K562 (cell line): ENCODE data around the gene ZSCAN26. TPM values are rescaled to one million over a fixed set of nuclear protein-coding genes. Genes with fewer than 3 reads are reported as not detected.

Source experiments
- BMI1 ChIP-seq: fragments of 150-350 bp; IDR thresholded peaks from 2 replicates; pipeline ENCODE4 v1.6.1; 2014; ENCODE audit warnings: low read length
- BRCA1 ChIP-seq, 2 experiments: fragments of 450-650 bp in 1 of 2; sonication (generic) in 1 of 2; formaldehyde crosslinking in 1 of 2; IDR thresholded peaks; 2 replicates each; pipeline versions ENCODE4 v1.5.0 to v1.6.1; 2017 to 2020; ENCODE audit warnings: mild to moderate bottlenecking in 1 of 2, missing genetic modification reagents in 1 of 2
- ESRRA ChIP-seq: fragments of 450-650 bp; IDR thresholded peaks from 2 replicates; pipeline ENCODE4 v1.6.1; 2014; ENCODE audit warnings: low read depth, mild to moderate bottlenecking, moderate library complexity, borderline replicate concordance
- FIP1L1 ChIP-seq: fragments of 200-400 bp; formaldehyde crosslinking; IDR thresholded peaks from 2 replicates; pipeline ENCODE4 v1.6.1; 2018; ENCODE audit warnings: mild to moderate bottlenecking, low read depth, low read length; ENCODE audit not compliant: poor library complexity, severe bottlenecking
- FUS ChIP-seq: fragments of 200-400 bp; formaldehyde crosslinking; optimal IDR thresholded peaks from 2 replicates; pipeline ENCODE3; 2017; ENCODE audit warnings: low read depth, low read length
- GTF2F1 ChIP-seq: IDR thresholded peaks from 2 replicates; pipeline ENCODE4 v1.6.1; 2011; ENCODE audit warnings: low read depth, low read length, improper control_type of control experiment
- HMGN3 ChIP-seq: IDR thresholded peaks from 2 replicates; pipeline ENCODE4 v1.6.1; 2011; ENCODE audit warnings: borderline replicate concordance, low read depth, mild to moderate bottlenecking, mixed read lengths, low read length; ENCODE audit not compliant: insufficient read length; ENCODE audit errors: extremely low read depth
- HSF4 ChIP-seq: fragments of 250-450 bp; sonication (Bioruptor Pico); IDR thresholded peaks from 2 replicates; pipeline ENCODE4 v2.1.2; 2022; ENCODE audit warnings: mild to moderate bottlenecking, moderate library complexity, borderline replicate concordance
- JUND ChIP-seq, 2 experiments: IDR thresholded peaks; 2 replicates in 1 of 2; 3 replicates in 1 of 2; pipeline ENCODE4 v1.6.1; 2011; ENCODE audit warnings: borderline replicate concordance in 2 of 2, low read depth in 2 of 2, low read length in 2 of 2, improper control_type of control experiment in 1 of 2, missing biosample characterization in 1 of 2, missing genetic modification characterization in 1 of 2, missing genetic modification reagents in 1 of 2
- KLF16 ChIP-seq: IDR thresholded peaks from 2 replicates; pipeline ENCODE4 v1.6.1; 2016; ENCODE audit warnings: antibody characterized with exemption
- NR3C1 ChIP-seq: sonication (generic); formaldehyde crosslinking; IDR thresholded peaks from 2 replicates; pipeline ENCODE4 v1.8.1; 2022; ENCODE audit warnings: missing genetic modification reagents
- PHF8 ChIP-seq: fragments of 200-600 bp; sonication (generic); IDR thresholded peaks from 2 replicates; pipeline ENCODE4 v1.6.1; 2012; ENCODE audit warnings: mixed run types, mild to moderate bottlenecking, inconsistent platforms, low read length, moderate library complexity, borderline replicate concordance
- SPI1 ChIP-seq: IDR thresholded peaks from 2 replicates; pipeline ENCODE4 v1.6.1; 2011; ENCODE audit warnings: low read depth, low read length, control low read depth, borderline replicate concordance
- ZKSCAN3 ChIP-seq: fragments of 250-450 bp; sonication (Bioruptor Pico); IDR thresholded peaks from 2 replicates; pipeline ENCODE4 v1.4.0; 2020
- ZNF140 ChIP-seq: fragments of 250-450 bp; sonication (Bioruptor Pico); IDR thresholded peaks from 2 replicates; pipeline ENCODE4 v1.8.0; 2021; ENCODE audit warnings: moderate library complexity, mild to moderate bottlenecking, inconsistent platforms
- ZNF778 ChIP-seq: fragments of 450-650 bp; formaldehyde crosslinking; IDR thresholded peaks from 2 replicates; pipeline ENCODE4 v1.4.0; 2020; ENCODE audit warnings: mild to moderate bottlenecking, moderate library complexity
- polyA plus RNA-seq, 8 experiments: library from polyadenylated mRNA; depleted of rRNA in 4 of 8; stranded (reverse) in 5 of 8; unstranded in 3 of 8; fragments of >200 nt; fragmentation: Nextera tagmentation in 2 of 8; fragmentation: Illumina TruSeq in 1 of 8; extraction: Ambion mirVana in 2 of 8; extraction: Trizol in 1 of 8; gene quantifications; 2 replicates each; pipeline versions ENCODE4 v1.2.1 to v1.2.3, GENCODE V29; 2011 to 2014; ENCODE audit warnings: inconsistent platforms in 1 of 8, missing spikeins in 1 of 8
- total RNA-seq, 7 experiments: library from RNA; depleted of rRNA in 6 of 7; stranded (reverse); fragments of >200 nt in 6 of 7; fragmentation: Illumina TruSeq in 2 of 7; extraction: Trizol in 2 of 7; gene quantifications; 2 replicates each; pipeline versions ENCODE4 v1.2.1 to v1.2.3, GENCODE V29; 2011 to 2021; ENCODE audit warnings: low replicate concordance in 1 of 7
- TF ChIP-seq, protein P1 (sequence below): fragments of 200-800 bp; sonication (Bioruptor generic); IDR thresholded peaks from 2 replicates; pipeline ENCODE4 v1.6.1; 2016; ENCODE audit warnings: missing genetic modification characterization, missing compliant biosample characterization
- TF ChIP-seq, protein P2 (sequence below): fragments of 450-650 bp; formaldehyde crosslinking; IDR thresholded peaks from 2 replicates; pipeline ENCODE4 v1.4.0; 2020; ENCODE audit warnings: mild to moderate bottlenecking
- TF ChIP-seq, protein P3 (sequence below): fragments of 250-450 bp; sonication (Bioruptor Pico); IDR thresholded peaks from 2 replicates; pipeline ENCODE4 v1.8.0; 2022; ENCODE audit warnings: inconsistent platforms

The ZSCAN26 gene
- total and polyA plus RNA-seq, 9 of the 15 experiments (the other 6 are each of a cell fraction or from before 2014, with no cell fraction given) = 5.9 to 14.2 (median 10.5) TPM

DNA sequence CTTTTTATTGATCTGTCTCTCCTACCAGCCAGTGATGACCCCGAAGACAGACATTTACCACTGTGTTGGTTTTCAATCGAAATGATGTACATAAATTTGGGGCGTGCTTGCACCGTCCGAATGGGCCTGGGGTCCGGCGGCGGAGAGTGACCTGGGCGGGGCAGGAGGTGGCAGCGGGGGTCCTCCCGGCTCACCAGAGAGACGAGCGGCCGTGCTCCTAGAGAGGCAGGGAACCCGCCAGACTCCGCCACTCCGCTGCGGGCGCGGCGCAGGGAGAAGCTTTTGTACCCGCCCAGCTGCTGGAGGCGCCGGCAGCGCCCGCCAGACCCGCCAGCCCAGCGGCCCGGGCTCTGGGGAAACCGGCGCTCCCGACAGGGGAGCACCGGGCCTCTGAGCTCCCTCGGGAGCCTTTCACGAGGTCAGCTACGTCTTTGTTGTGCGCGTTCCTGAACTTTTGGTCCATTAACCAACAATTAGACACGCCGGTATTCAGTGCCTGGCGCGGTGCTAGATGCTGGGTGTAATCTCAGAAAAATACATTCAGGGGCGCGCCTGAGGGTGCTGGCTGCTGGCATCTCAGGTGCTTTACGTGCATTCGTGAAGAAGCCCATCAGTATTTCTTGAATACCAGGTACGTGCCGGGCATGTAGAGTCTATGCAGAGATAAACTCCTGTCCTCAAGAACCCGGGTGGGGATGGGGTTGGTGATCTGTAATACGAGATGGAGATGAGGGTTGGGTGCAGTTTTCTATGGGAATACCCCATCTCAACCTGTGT is 14.5 kb downstream of the ZSCAN26 start, which contains the start of gene PGBD1 (continued):
- TF ChIP-seq JUND (IDR thresholded peaks at IDR 0.05; ENCODE audit: borderline replicate concordance, low read depth, low read length) = no peak; the same call in none of the 2 replicates
- TF ChIP-seq JUND (tag; IDR thresholded peaks at IDR 0.05; ENCODE audit: borderline replicate concordance, low read depth, low read length) = no peak; the same call in 2 of the 3 replicates
- no peak for TF ChIP-seq GTF2F1
- TF ChIP-seq PHF8 = peak; percentile 88; the same call in 1 of the 2 replicates
- TF ChIP-seq ZKSCAN3 (CRISPR knock-in tag) = no peak
- TF ChIP-seq, protein P1, sequence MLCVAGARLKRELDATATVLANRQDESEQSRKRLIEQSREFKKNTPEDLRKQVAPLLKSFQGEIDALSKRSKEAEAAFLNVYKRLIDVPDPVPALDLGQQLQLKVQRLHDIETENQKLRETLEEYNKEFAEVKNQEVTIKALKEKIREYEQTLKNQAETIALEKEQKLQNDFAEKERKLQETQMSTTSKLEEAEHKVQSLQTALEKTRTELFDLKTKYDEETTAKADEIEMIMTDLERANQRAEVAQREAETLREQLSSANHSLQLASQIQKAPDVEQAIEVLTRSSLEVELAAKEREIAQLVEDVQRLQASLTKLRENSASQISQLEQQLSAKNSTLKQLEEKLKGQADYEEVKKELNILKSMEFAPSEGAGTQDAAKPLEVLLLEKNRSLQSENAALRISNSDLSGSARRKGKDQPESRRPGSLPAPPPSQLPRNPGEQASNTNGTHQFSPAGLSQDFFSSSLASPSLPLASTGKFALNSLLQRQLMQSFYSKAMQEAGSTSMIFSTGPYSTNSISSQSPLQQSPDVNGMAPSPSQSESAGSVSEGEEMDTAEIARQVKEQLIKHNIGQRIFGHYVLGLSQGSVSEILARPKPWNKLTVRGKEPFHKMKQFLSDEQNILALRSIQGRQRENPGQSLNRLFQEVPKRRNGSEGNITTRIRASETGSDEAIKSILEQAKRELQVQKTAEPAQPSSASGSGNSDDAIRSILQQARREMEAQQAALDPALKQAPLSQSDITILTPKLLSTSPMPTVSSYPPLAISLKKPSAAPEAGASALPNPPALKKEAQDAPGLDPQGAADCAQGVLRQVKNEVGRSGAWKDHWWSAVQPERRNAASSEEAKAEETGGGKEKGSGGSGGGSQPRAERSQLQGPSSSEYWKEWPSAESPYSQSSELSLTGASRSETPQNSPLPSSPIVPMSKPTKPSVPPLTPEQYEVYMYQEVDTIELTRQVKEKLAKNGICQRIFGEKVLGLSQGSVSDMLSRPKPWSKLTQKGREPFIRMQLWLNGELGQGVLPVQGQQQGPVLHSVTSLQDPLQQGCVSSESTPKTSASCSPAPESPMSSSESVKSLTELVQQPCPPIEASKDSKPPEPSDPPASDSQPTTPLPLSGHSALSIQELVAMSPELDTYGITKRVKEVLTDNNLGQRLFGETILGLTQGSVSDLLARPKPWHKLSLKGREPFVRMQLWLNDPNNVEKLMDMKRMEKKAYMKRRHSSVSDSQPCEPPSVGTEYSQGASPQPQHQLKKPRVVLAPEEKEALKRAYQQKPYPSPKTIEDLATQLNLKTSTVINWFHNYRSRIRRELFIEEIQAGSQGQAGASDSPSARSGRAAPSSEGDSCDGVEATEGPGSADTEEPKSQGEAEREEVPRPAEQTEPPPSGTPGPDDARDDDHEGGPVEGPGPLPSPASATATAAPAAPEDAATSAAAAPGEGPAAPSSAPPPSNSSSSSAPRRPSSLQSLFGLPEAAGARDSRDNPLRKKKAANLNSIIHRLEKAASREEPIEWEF (CRISPR knock-in tag) = no peak
- no peak for TF ChIP-seq FIP1L1
- no peak for TF ChIP-seq KLF16
- TF ChIP-seq ZNF778 (CRISPR knock-in tag) = no peak
- TF ChIP-seq, protein P2, sequence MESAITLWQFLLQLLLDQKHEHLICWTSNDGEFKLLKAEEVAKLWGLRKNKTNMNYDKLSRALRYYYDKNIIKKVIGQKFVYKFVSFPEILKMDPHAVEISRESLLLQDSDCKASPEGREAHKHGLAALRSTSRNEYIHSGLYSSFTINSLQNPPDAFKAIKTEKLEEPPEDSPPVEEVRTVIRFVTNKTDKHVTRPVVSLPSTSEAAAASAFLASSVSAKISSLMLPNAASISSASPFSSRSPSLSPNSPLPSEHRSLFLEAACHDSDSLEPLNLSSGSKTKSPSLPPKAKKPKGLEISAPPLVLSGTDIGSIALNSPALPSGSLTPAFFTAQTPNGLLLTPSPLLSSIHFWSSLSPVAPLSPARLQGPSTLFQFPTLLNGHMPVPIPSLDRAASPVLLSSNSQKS (CRISPR knock-in tag) = no peak
- TF ChIP-seq FUS = no peak
- no peak for TF ChIP-seq NR3C1 (CRISPR knock-in tag)
- TF ChIP-seq ZNF140 (CRISPR knock-in tag) = no peak
- no peak for TF ChIP-seq BRCA1 (IDR thresholded peaks at IDR 0.05)
- no peak for TF ChIP-seq BRCA1 (CRISPR knock-in tag; IDR thresholded peaks at IDR 0.05)
- peak; percentile 31; the same call in 1 of the 2 replicates for TF ChIP-seq ESRRA
- TF ChIP-seq HMGN3 = peak; percentile 70
- 0 out of 2 replicates have a peak, but pooled peaks have one; percentile 30 for TF ChIP-seq HSF4 (CRISPR knock-in tag)
- TF ChIP-seq, protein P3, sequence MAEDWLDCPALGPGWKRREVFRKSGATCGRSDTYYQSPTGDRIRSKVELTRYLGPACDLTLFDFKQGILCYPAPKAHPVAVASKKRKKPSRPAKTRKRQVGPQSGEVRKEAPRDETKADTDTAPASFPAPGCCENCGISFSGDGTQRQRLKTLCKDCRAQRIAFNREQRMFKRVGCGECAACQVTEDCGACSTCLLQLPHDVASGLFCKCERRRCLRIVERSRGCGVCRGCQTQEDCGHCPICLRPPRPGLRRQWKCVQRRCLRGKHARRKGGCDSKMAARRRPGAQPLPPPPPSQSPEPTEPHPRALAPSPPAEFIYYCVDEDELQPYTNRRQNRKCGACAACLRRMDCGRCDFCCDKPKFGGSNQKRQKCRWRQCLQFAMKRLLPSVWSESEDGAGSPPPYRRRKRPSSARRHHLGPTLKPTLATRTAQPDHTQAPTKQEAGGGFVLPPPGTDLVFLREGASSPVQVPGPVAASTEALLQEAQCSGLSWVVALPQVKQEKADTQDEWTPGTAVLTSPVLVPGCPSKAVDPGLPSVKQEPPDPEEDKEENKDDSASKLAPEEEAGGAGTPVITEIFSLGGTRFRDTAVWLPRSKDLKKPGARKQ (CRISPR knock-in tag) = no peak
- no peak for TF ChIP-seq SPI1
- TF ChIP-seq BMI1 = no peak
